NCI-H1417 treated with DMSO at 0.1 percent for 48 hours (cell line): ENCODE results near the gene SELL.
"Not testable (repeated sequence)": the region's sequence is repeated elsewhere in the genome, so short reads cannot be mapped to it uniquely, and the experiment has no call there.

Source experiments
- DNase-seq: peaks from one replicate; lab custom pipeline; 2025; lab: John Stamatoyannopoulos, UW

SELL gene

GRCh38 chr1:169711469-169712308, at the start of gene SELL:
Gene SELL (minus strand): TSS chr1:169711620. CDS start chr1:169711498, 122 bp downstream.
- DNase-seq = no peak

GRCh38 chr1:169759038-169759437, 47.6 kb upstream of the SELL start:
- DNase-seq = no peak

- DNase-seq = no peak
Observed at GRCh38 chr1:169753549-169753948, 42.1 kb upstream of the SELL start.

DNA sequence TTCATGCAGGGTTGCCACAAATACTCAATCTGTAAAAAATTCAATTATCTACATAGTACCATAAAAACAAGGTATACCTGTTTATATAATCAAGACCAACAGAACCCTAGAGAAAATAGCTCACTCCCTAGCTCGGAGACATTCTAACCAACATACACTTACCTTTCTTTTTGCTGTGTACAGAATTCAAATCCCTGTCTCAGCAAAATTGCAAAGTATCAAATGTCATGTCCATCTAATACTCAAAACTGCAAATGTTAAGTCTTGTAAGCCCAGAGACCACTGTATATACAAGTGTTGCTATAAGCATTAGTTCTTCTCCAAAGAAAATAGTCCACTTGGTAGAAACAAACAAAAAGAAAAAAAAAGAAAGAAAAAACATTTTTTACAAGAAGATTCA, 38.6 kb upstream of the SELL start:
- DNase-seq = no peak

DNA sequence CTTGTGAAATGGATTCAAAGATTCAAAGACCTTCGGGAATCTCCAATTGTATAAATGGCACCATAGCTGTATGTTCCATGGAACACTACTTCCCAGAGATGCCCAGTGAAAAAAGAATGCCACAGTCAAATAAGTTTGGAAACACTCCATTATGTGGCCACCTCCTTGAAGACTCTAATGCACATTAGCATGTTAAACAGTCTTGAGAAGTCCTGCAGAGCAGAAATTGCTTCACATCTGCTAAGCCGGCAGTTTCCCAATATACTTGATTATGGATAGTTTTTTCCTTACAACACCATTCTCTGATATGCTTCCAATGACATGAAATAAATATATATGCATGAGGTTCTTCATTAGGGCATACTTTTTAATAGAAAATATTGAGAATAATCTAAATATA, 35.1 kb upstream of the SELL start:
- DNase-seq = no peak

DNA sequence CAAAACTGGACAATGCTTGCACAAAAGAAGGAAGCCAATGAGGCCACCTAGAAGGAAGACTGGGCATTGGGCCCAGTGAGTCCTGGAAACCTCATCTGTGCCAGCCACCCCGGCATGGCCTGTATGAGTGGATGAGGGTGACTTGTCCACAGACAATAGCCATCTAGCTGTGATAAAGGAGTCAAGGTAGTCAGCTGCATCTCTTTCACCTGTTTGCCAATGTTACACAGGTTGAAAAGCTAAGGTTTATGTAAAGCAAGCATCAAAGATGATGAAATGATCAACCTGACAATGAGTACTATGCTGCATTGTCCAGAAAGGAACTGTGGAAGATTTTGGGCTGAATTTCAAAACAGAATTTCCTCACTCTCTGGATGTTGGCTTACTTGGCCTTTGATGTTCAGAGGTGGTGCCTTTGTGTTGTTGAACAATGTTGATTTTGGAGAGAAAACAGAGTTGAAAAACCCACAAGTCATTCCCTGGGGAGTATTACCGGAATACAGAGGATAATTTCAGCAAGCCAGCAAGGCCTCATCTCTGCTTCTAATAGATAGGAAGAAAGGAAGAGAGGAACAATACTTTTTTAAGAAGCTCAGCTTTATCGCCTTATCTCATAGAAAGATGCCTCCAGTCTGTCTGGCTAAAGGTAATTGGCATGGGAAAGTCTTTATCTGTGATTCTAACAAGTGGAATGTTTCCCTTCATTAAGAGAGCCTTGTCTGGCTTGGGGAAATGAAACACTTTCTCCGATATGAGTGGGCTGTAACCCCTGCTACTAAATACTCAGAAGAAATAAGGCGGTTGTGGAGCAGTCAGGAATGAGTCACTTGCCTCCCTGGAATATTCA, 33.8 kb upstream of the SELL start:
- DNase-seq = no peak

GRCh38 chr1:169741666-169742394, 30.4 kb upstream of the SELL start:
- no peak for DNase-seq

DNA sequence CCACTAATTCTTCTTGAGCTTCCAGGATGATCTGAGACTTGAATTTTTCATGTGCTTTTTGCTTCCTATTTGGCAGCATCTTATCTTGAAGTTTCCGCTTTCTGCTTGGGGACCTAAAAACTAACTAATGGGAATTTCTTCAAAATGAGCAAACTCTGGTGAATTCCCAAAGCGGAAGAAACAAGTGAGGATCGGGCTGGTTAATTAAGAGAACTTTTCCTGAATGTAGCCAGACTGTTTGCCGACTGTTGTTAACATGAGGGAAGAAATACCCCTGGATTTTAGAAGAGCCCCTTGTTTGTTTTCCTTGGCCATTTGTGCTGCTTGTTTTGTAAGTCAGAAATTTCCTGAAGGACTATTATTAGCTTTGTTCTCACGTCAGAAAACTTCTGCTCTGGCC, 28.6 kb upstream of the SELL start:
- DNase-seq = no peak

- no peak for DNase-seq
Observed at GRCh38 chr1:169733924-169734323, 22.5 kb upstream of the SELL start, which contains the start of gene SELE. Gene SELE (minus strand): TSS chr1:169734079. CDS start chr1:169733612, 467 bp downstream.

GRCh38 chr1:169731446-169731845, 20.0 kb upstream of the SELL start:
- DNase-seq = no peak

DNA sequence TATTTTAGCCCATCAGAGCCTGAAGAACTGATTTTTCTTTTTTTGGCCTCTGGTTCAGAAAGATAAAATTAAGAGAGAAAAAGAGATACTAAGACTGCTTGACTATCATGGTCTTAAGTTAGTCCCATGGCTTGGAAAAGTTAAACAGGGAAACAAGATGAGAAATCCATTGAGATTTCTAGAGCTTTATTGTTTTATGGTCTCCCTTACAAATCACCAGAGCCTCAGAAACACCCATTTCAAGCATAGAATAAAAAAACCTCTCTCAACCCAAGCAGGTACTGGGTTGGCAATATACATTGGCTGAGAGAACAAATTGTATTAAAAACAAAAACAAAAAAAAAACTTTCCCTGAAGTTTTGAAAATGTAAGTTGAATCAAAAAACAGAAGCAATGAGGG, 18.6 kb upstream of the SELL start:
- DNase-seq = no peak

- DNase-seq = no peak
Observed at GRCh38 chr1:169727307-169727706, 15.9 kb upstream of the SELL start.

- no peak for DNase-seq
Observed at GRCh38 chr1:169726851-169727250, 15.4 kb upstream of the SELL start.

- DNase-seq = no peak
Observed at GRCh38 chr1:169725930-169726329, 14.5 kb upstream of the SELL start.

DNA sequence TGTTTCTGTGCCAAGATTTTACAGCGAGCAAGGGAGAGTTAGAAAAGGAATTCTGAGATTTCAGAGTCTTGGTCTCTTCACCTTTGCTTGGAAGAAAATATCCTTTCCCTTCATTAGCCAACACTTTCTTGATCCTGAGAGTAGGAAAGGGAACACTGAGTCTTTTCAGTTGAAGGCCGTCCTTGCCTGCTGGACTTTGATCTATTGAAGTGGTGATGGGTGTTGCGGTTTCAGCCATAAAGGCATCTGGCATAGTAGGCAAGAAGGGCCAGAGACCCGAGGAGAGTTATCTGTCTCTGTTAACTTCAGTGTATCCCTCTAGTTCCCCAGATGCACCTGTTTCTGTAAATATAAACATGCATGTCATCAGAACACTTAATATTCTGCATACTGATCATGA, 12.7 kb upstream of the SELL start:
- no peak for DNase-seq

DNA sequence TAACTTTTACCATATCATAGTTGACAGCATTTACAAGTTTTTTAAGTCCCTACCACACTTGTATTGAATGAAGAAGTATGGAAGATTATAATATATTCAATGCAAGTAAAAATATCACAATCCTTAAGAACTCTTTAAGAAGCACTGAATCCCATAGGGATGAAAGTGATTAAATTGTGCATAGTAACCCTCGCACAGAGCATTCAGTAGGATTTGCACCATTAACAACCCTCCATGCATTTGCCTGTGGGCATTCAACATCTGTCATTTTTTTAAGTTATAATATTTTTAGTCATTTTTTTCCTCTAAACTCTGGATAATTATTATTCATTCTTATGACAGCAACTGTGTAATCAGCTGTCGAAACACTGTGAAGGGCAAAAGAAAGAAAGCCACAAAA, 12.3 kb upstream of the SELL start:
- no peak for DNase-seq

GRCh38 chr1:169722779-169723178, 11.4 kb upstream of the SELL start:
- no peak for DNase-seq

GRCh38 chr1:169715100-169715499, 3.7 kb upstream of the SELL start:
- DNase-seq = not testable (repeated sequence)

GRCh38 chr1:169713090-169713489, 1.7 kb upstream of the SELL start:
- DNase-seq = not testable (repeated sequence)

GRCh38 chr1:169712309-169712631, 850 bp upstream of the SELL start:
- DNase-seq = no peak

- no peak for DNase-seq
Observed at GRCh38 chr1:169708647-169709046, 2.8 kb downstream of the SELL start.

GRCh38 chr1:169707912-169708604, 3.4 kb downstream of the SELL start:
- no peak for DNase-seq
